Right lobe of liver (tissue), 6 donors: Measurements from ENCODE around the gene SRF. TPM values are rescaled to one million over a fixed set of nuclear protein-coding genes. Genes with fewer than 3 reads are reported as not detected.

Experiments used
- ATAC-seq, 4 donors: fragments of 200-7000 bp; cut with Tn5 transposase; one replicate each; pipeline ENCODE4 v1.9.1; 2020; ENCODE audit warnings: mild to moderate bottlenecking in 4 of 4, moderate library complexity in 4 of 4
- DNase-seq, 3 donors: peaks; one replicate each; pipeline ENCODE4 v3.0.0-alpha.2; 2020
- H3K27ac ChIP-seq, 3 donors: fragments of 200-600 bp; one replicate each; pipeline ENCODE4 v1.8.0; 2022
- H3K27me3 ChIP-seq, 2 donors: fragments of 200-600 bp; one replicate each; pipeline ENCODE4 v1.8.0; 2022
- H3K36me3 ChIP-seq, 4 donors: fragments of 200-600 bp; sonication (generic) in 1 of 4; one replicate each; pipeline versions ENCODE4 v1.5.1 to v1.8.0; 2017 to 2022; ENCODE audit warnings: control low read depth in 1 of 4
- H3K4me1 ChIP-seq, 4 donors: fragments of 200-600 bp; sonication (generic) in 1 of 4; one replicate each; pipeline versions ENCODE4 v1.5.1 to v1.8.0; 2017 to 2022; ENCODE audit warnings: control low read depth in 1 of 4
- H3K4me3 ChIP-seq, 3 donors: fragments of 200-600 bp; one replicate each; pipeline ENCODE4 v1.8.0; 2022
- H3K9me3 ChIP-seq, 4 donors: fragments of 200-600 bp; sonication (generic) in 1 of 4; one replicate each; pipeline versions ENCODE4 v1.5.1 to v1.8.0; 2017 to 2022; ENCODE audit warnings: control low read depth in 1 of 4
- POLR2A ChIP-seq: fragments of 450-650 bp; IDR thresholded peaks from one replicate; pipeline ENCODE4 v1.6.1; 2017; ENCODE audit warnings: antibody characterized with exemption, mild to moderate bottlenecking
- WGBS: methylation state at CpG from one replicate; pipeline ENCODE4 v1.1.6; 2018; ENCODE audit warnings: low coverage, low lambda C conversion rate; ENCODE audit not compliant: insufficient coverage; ENCODE audit errors: missing lambda C conversion rate; 5-methylcytosine and 5-hydroxymethylcytosine counted together
- intact Hi-C, 2 donors: fragments of 100-400 bp; cut with DNase I; formaldehyde crosslinking; loops; one replicate each; pipeline versions ENCODE4 v1.11.2 to v1.14.1; 2022
- total RNA-seq, 6 experiments: library from RNA; depleted of rRNA in 2 of 6; stranded (reverse); fragments of >200 nt in 2 of 6; fragmentation: NEBNext Ultra II Directional in 3 of 6; extraction: Animal tissue kit (Norgen Biotek cat#: 25700) in 3 of 6; gene quantifications; one replicate each; pipeline versions ENCODE4 v1.1.0 to v1.2.4, GENCODE V29; 2016 to 2023
- TF ChIP-seq, protein P1 (sequence below), 4 donors: fragments of 200-600 bp in 3 of 4; fragments of 450-650 bp in 1 of 4; IDR thresholded peaks; one replicate each; pipeline versions ENCODE4 v1.5.1 to v1.8.0; 2016 to 2022; ENCODE audit warnings: antibody characterized with exemption in 4 of 4, mild to moderate bottlenecking in 2 of 4
- donor health status: DM: no; HTN: yes; CAD: no.
- donor health status: DM: no; HTN: no; CAD: no.
- donor health status: DM: no; HTN: no; CAD: no.
- donor health status: DM: no; HTN: yes; CAD: no.
- donor health status: DM: no; HTN: yes; CAD: no.

The SRF gene
- total RNA-seq, 6 experiments from 2014 or later = 4.9 to 17.0 (median 11.3) TPM

DNA sequence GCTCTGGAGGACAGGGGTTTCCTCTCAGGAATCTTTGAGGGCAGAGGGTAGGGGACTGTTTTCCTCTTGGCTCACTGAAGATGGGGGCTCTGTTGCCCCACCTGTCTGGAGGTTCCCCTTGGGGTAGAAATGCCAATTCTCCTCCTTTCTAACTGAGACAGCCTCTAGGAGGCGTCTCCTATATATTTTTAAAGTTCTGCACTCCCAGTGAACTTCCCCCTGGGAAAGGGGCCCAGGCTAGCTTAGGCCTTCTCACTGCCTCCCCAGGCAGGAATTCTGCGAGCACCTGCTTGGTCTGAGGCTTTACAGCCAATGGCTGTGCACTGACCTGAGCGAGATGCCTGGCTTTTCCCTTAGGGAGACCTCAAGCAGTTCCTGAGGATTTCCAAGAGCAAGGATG lies 24.8 kb upstream of the SRF start:
- H3K4me1 ChIP-seq = peaks cover 0 to 20% (median 0%) of the 10 kb centered on the region in 4 donors
- no peak overlapping the region for H3K4me3 ChIP-seq
- intact Hi-C loops = loop anchor here in 1 of 2 donors (10.0 kb wide), 1 partner anchor 241 kb away; no protein-coding TSS in a partner anchor
- no peak for TF ChIP-seq POLR2A
- TF ChIP-seq, protein P1, sequence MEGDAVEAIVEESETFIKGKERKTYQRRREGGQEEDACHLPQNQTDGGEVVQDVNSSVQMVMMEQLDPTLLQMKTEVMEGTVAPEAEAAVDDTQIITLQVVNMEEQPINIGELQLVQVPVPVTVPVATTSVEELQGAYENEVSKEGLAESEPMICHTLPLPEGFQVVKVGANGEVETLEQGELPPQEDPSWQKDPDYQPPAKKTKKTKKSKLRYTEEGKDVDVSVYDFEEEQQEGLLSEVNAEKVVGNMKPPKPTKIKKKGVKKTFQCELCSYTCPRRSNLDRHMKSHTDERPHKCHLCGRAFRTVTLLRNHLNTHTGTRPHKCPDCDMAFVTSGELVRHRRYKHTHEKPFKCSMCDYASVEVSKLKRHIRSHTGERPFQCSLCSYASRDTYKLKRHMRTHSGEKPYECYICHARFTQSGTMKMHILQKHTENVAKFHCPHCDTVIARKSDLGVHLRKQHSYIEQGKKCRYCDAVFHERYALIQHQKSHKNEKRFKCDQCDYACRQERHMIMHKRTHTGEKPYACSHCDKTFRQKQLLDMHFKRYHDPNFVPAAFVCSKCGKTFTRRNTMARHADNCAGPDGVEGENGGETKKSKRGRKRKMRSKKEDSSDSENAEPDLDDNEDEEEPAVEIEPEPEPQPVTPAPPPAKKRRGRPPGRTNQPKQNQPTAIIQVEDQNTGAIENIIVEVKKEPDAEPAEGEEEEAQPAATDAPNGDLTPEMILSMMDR (IDR thresholded peaks at IDR 0.05) = no peak
- no peak overlapping the region for H3K27ac ChIP-seq
- DNase-seq = no peak
- no peaks in the 10 kb centered on the region for H3K27me3 ChIP-seq
- no peak for ATAC-seq
- no peaks in the 10 kb centered on the region for H3K9me3 ChIP-seq
- H3K36me3 ChIP-seq = no peaks in the 10 kb centered on the region
- WGBS = no CpG with 5 or more reads among the region's 3 CpGs

GRCh38 chr6:43146709-43147688 lies 24.1 kb upstream of the SRF start:
- DNase-seq = no peak
- H3K27me3 ChIP-seq = no peaks in the 10 kb centered on the region
- WGBS = 64% methylated on average over 5 of the region's 8 CpGs
- intact Hi-C loops = loop anchor here in 1 of 2 donors (10.0 kb wide), 1 partner anchor 242 kb away; no protein-coding TSS in a partner anchor
- peaks cover 0 to 20% (median 0%) of the 10 kb centered on the region in 4 donors for H3K4me1 ChIP-seq
- ATAC-seq = no peak
- no peaks in the 10 kb centered on the region for H3K36me3 ChIP-seq
- H3K4me3 ChIP-seq = no peak overlapping the region
- TF ChIP-seq, protein P1 (IDR thresholded peaks at IDR 0.05) = no peak
- TF ChIP-seq POLR2A = no peak
- H3K9me3 ChIP-seq = no peaks in the 10 kb centered on the region
- H3K27ac ChIP-seq = no peak overlapping the region

DNA sequence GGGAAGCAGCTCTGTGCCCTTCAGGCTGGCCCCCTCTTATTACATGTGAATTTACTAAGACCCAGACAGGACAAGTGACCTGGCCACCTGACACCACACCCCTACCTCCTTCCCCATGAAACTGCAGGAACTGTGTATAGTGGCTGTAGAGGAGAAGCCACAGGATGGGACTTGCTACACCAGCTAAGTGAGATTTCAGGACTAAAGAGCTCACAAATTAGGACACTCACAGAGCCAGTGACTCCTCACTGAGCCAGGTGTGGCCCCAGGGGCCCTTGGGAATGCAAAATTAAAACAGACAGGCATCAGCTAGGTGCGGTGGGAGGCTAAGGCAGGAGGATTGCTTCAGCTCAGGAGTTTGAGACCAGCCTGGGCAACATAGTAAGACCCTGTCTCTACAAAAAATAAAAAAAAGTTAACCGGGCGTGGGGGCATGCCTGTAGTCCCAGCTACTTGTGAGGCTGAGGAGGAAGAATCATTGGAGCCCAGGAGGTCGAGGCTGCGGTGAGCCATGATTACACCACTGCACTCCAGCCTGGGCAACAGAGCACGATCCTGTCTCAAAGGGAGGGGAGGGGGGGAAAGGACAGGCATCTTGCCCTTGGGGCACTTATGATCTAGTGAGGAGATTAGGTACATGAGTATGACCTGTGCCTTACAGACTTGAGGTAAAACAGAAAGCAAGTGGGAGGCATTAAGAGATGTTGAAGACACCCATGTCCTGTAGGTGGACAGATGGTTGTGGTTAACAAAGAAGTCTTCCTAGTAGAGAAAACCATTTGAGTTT lies 23.2 kb upstream of the SRF start:
- TF ChIP-seq, protein P1 (IDR thresholded peaks at IDR 0.05) = no peak
- TF ChIP-seq POLR2A = no peak

DNA sequence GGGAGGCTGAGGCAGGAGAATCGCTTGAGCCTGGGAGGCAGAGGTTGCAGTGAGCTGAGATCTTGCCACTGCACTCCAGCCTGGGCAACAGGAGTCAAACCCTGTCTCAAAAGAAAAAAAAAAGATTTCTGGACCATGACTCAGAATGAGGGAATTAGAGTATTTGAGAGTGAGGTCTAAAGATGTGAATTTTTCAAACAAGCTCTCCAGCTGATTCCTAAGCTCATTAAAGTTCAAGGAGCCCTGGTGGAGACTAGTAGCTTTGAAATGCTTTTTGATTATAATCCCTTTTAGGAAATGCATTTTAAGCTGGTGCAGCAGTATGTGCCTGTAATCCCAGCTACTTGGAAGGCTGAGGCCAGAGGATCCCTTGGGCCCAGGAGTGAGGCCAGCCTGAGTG lies 21.8 kb upstream of the SRF start:
- intact Hi-C loops = loop anchor here in 1 of 2 donors (10.0 kb wide), 1 partner anchor 244 kb away; no protein-coding TSS in a partner anchor
- no peak overlapping the region for H3K27ac ChIP-seq
- no peak overlapping the region for H3K4me3 ChIP-seq
- ATAC-seq (no peak), DNase-seq (no peak)
- H3K36me3 ChIP-seq = no peaks in the 10 kb centered on the region
- H3K4me1 ChIP-seq = peaks cover 0 to 14% (median 0%) of the 10 kb centered on the region in 4 donors
- 100% methylated on average over 1 of the region's 1 CpG for WGBS
- TF ChIP-seq, protein P1 (IDR thresholded peaks at IDR 0.05) = no peak
- TF ChIP-seq POLR2A = no peak
- no peaks in the 10 kb centered on the region for H3K9me3 ChIP-seq
- no peaks in the 10 kb centered on the region for H3K27me3 ChIP-seq

More for the DNA sequence above, 23.2 kb upstream of the SRF start:
- intact Hi-C loops = loop anchor here in 1 of 2 donors (10.0 kb wide), 1 partner anchor 243 kb away; no protein-coding TSS in a partner anchor
- Histone ChIP-seq H3K4me3 (no peak overlapping the region), H3K27ac (no peak overlapping the region), H3K36me3 (no peaks in the 10 kb centered on the region), H3K4me1 (peaks cover 0 to 20% (median 0%) of the 10 kb centered on the region in 4 donors), H3K9me3 (no peaks in the 10 kb centered on the region), H3K27me3 (no peaks in the 10 kb centered on the region)
- 89% methylated on average over 6 of the region's 6 CpGs for WGBS
- ATAC-seq = no peak
- no peak for DNase-seq
